ES-I3 (cell line): ENCODE data around the gene PTPRZ1.

Experiments
- H3K36me3 ChIP-seq: 2 replicates; pipeline ENCODE4 v1.6.1; 2013; ENCODE audit warnings: mild to moderate bottlenecking, low read length, control low read depth, moderate library complexity; ENCODE audit not compliant: insufficient read depth
- H3K4me1 ChIP-seq: 2 replicates; pipeline ENCODE4 v1.6.1; 2013; ENCODE audit warnings: mild to moderate bottlenecking, control low read depth, low read length; ENCODE audit not compliant: insufficient read depth
- H3K9ac ChIP-seq: 2 replicates; pipeline ENCODE4 v1.6.1; 2013; ENCODE audit warnings: low read depth, mild to moderate bottlenecking, low read length, moderate library complexity
- H3K9me3 ChIP-seq: 2 replicates; pipeline ENCODE4 v1.6.1; 2013; ENCODE audit warnings: mild to moderate bottlenecking, low read length, moderate library complexity; ENCODE audit not compliant: control insufficient read depth, insufficient read depth

Gene PTPRZ1

GRCh38 chr7:122068046-122068445, 195.1 kb downstream of the PTPRZ1 start:
- H3K9me3 ChIP-seq = no peaks in the 10 kb centered on the region
- no peaks in the 10 kb centered on the region for H3K4me1 ChIP-seq
- no peak overlapping the region for H3K9ac ChIP-seq

GRCh38 chr7:122068999-122069398, 196.0 kb downstream of the PTPRZ1 start:
- H3K4me1 ChIP-seq = no peaks in the 10 kb centered on the region
- H3K9ac ChIP-seq = no peak overlapping the region
- H3K36me3 ChIP-seq = no peaks in the 10 kb centered on the region
- no peaks in the 10 kb centered on the region for H3K9me3 ChIP-seq

More at GRCh38 chr7:122068046-122068445, 195.1 kb downstream of the PTPRZ1 start:
- no peaks in the 10 kb centered on the region for H3K36me3 ChIP-seq

GRCh38 chr7:122070062-122070461, 197.1 kb downstream of the PTPRZ1 start:
- no peaks in the 10 kb centered on the region for H3K9me3 ChIP-seq

GRCh38 chr7:122070834-122071233, 197.9 kb downstream of the PTPRZ1 start:
- Histone ChIP-seq H3K9ac (no peak overlapping the region), H3K36me3 (0 out of 2 replicates have a peak, but pooled peaks cover 4% of the 10 kb centered on the region), H3K4me1 (no peaks in the 10 kb centered on the region), H3K9me3 (no peaks in the 10 kb centered on the region)

More at GRCh38 chr7:122070062-122070461, 197.1 kb downstream of the PTPRZ1 start:
- Histone ChIP-seq H3K4me1 (no peaks in the 10 kb centered on the region), H3K36me3 (0 out of 2 replicates have a peak, but pooled peaks cover 4% of the 10 kb centered on the region), H3K9ac (no peak overlapping the region)

GRCh38 chr7:122072272-122072671, 199.3 kb downstream of the PTPRZ1 start:
- H3K9ac ChIP-seq = no peak overlapping the region
- H3K4me1 ChIP-seq = peaks cover 10% of the 10 kb centered on the region; the same call in 1 of the 2 replicates
- peaks cover 11% of the 10 kb centered on the region for H3K36me3 ChIP-seq
- no peaks in the 10 kb centered on the region for H3K9me3 ChIP-seq

DNA sequence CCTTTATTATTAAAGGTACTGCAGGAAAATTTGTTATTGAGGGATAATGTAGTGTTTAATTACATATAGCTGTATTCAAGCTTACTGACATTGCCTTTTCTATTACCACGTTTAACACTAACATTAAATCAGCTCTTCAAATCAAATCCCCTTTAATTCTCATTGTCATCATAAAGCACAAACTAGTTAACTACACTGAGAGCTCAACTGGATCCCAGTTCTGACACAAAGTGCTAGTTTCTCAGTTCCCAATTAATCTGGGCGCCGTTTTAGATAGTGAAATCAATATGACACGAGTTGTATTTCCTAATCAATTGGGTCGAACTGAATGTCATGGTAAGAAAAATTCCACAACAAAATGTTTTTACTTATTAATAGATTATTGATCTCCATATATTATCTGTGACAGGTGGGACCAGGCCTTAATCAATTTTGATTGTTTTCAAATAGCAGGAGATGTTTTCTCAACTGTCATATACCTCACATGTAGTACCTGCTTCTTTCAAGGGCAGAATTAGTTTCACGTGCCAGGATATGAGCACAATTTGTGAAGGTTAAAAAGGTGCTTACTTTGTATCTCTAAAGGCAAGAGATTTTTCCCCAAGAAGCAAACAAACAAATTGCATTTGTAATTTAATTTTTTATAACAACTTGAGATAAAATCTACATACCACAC, 200.1 kb downstream of the PTPRZ1 start:
- Histone ChIP-seq H3K9ac (no peak overlapping the region), H3K9me3 (no peaks in the 10 kb centered on the region), H3K36me3 (peaks cover 15% of the 10 kb centered on the region), H3K4me1 (peaks cover 11% of the 10 kb centered on the region; the same call in 1 of the 2 replicates)

DNA sequence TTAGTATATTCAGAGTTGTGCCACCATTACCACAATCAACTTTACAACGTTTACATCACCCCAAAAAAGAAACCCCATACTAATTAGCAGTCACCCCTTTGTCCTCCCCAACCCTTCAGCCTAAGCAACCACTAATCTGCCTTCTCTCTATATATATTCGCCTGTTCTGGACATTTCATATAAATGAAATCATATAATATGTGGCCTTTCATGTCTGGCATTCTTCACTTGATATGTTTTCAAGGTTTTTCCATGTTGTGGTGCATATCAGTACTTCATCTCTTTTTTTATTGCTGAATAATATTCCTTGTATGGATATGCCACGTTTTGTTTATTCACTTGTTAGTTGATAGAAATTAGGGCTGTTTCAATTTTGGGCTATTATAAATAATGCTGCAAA, 200.7 kb downstream of the PTPRZ1 start:
- peaks cover 11% of the 10 kb centered on the region; the same call in 1 of the 2 replicates for H3K4me1 ChIP-seq
- H3K36me3 ChIP-seq = peaks cover 17% of the 10 kb centered on the region

DNA sequence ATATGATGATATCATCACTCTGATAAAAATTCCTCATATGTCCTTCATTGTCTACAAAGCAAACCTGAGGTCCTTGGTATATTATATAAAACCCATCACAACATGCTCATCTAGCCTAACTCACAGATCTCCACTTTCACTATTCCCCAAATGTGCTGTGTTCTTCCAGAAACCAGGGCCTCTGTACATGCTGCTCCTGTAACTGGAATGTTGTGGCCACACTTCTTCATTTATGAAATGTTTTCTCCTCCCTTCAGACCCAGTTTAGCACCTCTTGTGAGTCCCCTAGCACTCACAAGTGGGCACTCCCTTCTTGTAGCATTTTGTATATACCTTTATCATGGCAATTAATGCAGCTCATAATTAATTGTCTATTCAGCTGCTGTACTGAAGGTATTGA, 209.2 kb downstream of the PTPRZ1 start:
- peaks cover 31% of the 10 kb centered on the region for H3K36me3 ChIP-seq
- no peak overlapping the region for H3K9ac ChIP-seq
- no peaks in the 10 kb centered on the region for H3K9me3 ChIP-seq
- peaks cover 11% of the 10 kb centered on the region for H3K4me1 ChIP-seq

More for the DNA sequence above, 200.7 kb downstream of the PTPRZ1 start:
- Histone ChIP-seq H3K9me3 (no peaks in the 10 kb centered on the region), H3K9ac (no peak overlapping the region)

DNA sequence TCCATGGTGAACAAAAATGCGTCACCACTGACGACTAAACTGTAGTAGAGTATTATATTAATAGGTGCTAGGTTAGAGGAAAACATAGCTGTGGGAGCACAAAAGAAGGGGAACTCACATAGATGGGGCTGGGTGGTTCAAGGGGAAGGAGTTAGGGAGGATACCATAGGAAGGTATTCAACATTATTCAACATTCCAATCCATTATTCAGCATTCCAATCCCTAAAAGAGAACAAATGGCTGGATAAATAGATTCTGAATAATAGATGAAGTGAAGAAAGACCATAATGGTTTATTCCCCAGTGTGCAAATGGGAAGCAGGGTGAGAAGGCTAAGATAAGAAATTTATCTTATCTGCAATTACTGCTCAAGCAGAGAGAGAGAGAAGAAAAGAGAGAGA, 209.7 kb downstream of the PTPRZ1 start:
- no peak overlapping the region for H3K9ac ChIP-seq
- H3K36me3 ChIP-seq = peaks cover 28% of the 10 kb centered on the region
- H3K4me1 ChIP-seq = peaks cover 9% of the 10 kb centered on the region
- no peaks in the 10 kb centered on the region for H3K9me3 ChIP-seq

GRCh38 chr7:122092964-122093797, 220.2 kb downstream of the PTPRZ1 start:
- no peak overlapping the region for H3K9ac ChIP-seq
- H3K9me3 ChIP-seq = no peaks in the 10 kb centered on the region
- H3K36me3 ChIP-seq = peaks cover 27% of the 10 kb centered on the region
- peaks cover 4% of the 10 kb centered on the region; the same call in 1 of the 2 replicates for H3K4me1 ChIP-seq

GRCh38 chr7:122094549-122094948, 221.6 kb downstream of the PTPRZ1 start:
- H3K4me1 ChIP-seq = peaks cover 4% of the 10 kb centered on the region; the same call in 1 of the 2 replicates
- H3K36me3 ChIP-seq = peaks cover 23% of the 10 kb centered on the region
- H3K9me3 ChIP-seq = no peaks in the 10 kb centered on the region
- no peak overlapping the region for H3K9ac ChIP-seq

DNA sequence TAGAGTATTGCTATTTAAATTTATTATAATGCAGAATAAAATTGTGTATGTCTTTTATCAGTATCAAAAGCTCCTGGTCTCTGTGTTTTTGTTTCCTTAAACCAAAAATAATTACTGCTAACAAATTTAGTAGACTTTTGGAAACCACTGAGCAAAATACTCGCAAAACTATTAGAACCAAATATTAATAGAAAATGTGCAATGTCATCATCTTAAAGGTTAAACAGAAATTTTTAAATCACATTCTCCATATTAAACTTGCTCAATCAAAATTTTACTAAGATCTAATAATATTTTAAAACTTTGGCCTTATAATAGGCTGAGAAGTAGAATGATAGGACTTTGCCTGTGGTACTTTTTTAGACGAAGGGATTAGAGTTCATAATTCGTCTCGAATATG, 222.7 kb downstream of the PTPRZ1 start:
- H3K9me3 ChIP-seq = no peaks in the 10 kb centered on the region
- no peak overlapping the region for H3K9ac ChIP-seq
- peaks cover 18% of the 10 kb centered on the region for H3K36me3 ChIP-seq
- peaks cover 4% of the 10 kb centered on the region; the same call in 1 of the 2 replicates for H3K4me1 ChIP-seq

GRCh38 chr7:122100021-122100420, 227.1 kb downstream of the PTPRZ1 start:
- H3K4me1 ChIP-seq = 0 out of 2 replicates have a peak, but pooled peaks cover 2% of the 10 kb centered on the region
- peaks cover 20% of the 10 kb centered on the region for H3K36me3 ChIP-seq
- H3K9me3 ChIP-seq = no peaks in the 10 kb centered on the region; the same call in 1 of the 2 replicates
- no peak overlapping the region for H3K9ac ChIP-seq

GRCh38 chr7:122103064-122103463, 230.1 kb downstream of the PTPRZ1 start:
- no peak overlapping the region for H3K9ac ChIP-seq
- no peaks in the 10 kb centered on the region; the same call in none of the 2 replicates for H3K9me3 ChIP-seq
- peaks cover 16% of the 10 kb centered on the region for H3K36me3 ChIP-seq
- 0 out of 2 replicates have a peak, but pooled peaks cover 2% of the 10 kb centered on the region for H3K4me1 ChIP-seq
